H1 (cell line): ENCODE measurements around the gene TSGA10IP. TPM values are rescaled to one million over a fixed set of nuclear protein-coding genes. Genes with fewer than 3 reads are reported as not detected.
A peak's percentile ranks its signal among the peaks of the same experiment; 100 is the strongest.

Source experiments
- CTCF ChIA-PET: fragments of 300-600 bp; sonication (Branson Sonifier 250); formaldehyde crosslinking; loops from one replicate; lab custom pipeline; 2021; ENCODE audit not compliant: partially characterized antibody; lab: Charles Lee
- POLR2A ChIA-PET: fragments of 300-600 bp; sonication (Branson Sonifier 250); formaldehyde crosslinking; loops from one replicate; lab custom pipeline; 2021; ENCODE audit warnings: inconsistent platforms; ENCODE audit not compliant: partially characterized antibody; lab: Charles Lee
- DNase-seq, 2 experiments: peaks; one replicate each; pipeline versions ENCODE4 v3.0.0 to v3.0.0-alpha.2; 2010 to 2022; ENCODE audit warnings: low spot score in 2 of 2, low read depth in 1 of 2, mixed read lengths in 1 of 2
- FAIRE-seq: peaks from 2 replicates; lab custom pipeline; 2011; peaks lifted over from hg19 to GRCh38; lab: Jason Lieb, UNC
- H2AFZ ChIP-seq: 2 replicates; pipeline ENCODE4 v1.8.1; 2012; ENCODE audit warnings: low read length, inconsistent platforms
- H2AK5ac ChIP-seq: 2 replicates; pipeline ENCODE4 v1.6.1; 2013; ENCODE audit warnings: low read depth, low read length
- H2BK120ac ChIP-seq: replicated peaks from 2 replicates; pipeline ENCODE3; 2013; ENCODE audit warnings: low read depth, low read length, inconsistent platforms
- H2BK12ac ChIP-seq: 2 replicates; pipeline ENCODE4 v1.6.1; 2013; ENCODE audit warnings: low read depth, low read length
- H2BK15ac ChIP-seq: 2 replicates; pipeline ENCODE4 v1.6.1; 2013; ENCODE audit warnings: low read length
- H2BK20ac ChIP-seq: 2 replicates; pipeline ENCODE4 v1.6.1; 2013; ENCODE audit warnings: low read length
- H2BK5ac ChIP-seq: 2 replicates; pipeline ENCODE4 v1.6.1; 2013; ENCODE audit warnings: low read depth, low read length
- H3K14ac ChIP-seq: 2 replicates; pipeline ENCODE4 v1.6.1; 2013; ENCODE audit warnings: inconsistent platforms; ENCODE audit not compliant: insufficient read length
- H3K18ac ChIP-seq: 2 replicates; pipeline ENCODE4 v1.6.1; 2013; ENCODE audit warnings: low read length; ENCODE audit errors: extremely low read depth
- H3K23ac ChIP-seq: 2 replicates; pipeline ENCODE4 v1.6.1; 2013; ENCODE audit warnings: inconsistent platforms; ENCODE audit not compliant: insufficient read length
- H3K23me2 ChIP-seq: 2 replicates; pipeline ENCODE4 v1.6.1; 2013; ENCODE audit warnings: low read depth, low read length
- H3K27ac ChIP-seq: 2 replicates; pipeline ENCODE4 v1.6.1; 2011; ENCODE audit warnings: low read depth, low read length, inconsistent platforms
- H3K27me3 ChIP-seq, 4 experiments: replicated peaks in 1 of 4; 1 replicate in 1 of 4; 2 replicates in 3 of 4; pipeline versions ENCODE4 v1.6.1 to v1.8.1; 2011 to 2013; ENCODE audit warnings: low read length in 3 of 4, mild to moderate bottlenecking in 3 of 4, inconsistent platforms in 2 of 4, mixed read lengths in 2 of 4, moderate library complexity in 1 of 4; ENCODE audit not compliant: control insufficient read depth in 3 of 4, insufficient read depth in 3 of 4; ENCODE audit errors: extremely low read depth in 1 of 4
- H3K36me3 ChIP-seq, 4 experiments: 2 replicates each; pipeline versions ENCODE4 v1.6.1 to v1.8.1; 2011 to 2013; ENCODE audit warnings: mild to moderate bottlenecking in 4 of 4, low read length in 3 of 4, moderate library complexity in 2 of 4, control low read depth in 1 of 4, inconsistent platforms in 1 of 4; ENCODE audit not compliant: insufficient read depth in 4 of 4, control insufficient read depth in 2 of 4
- H3K4ac ChIP-seq: replicated peaks from 2 replicates; pipeline ENCODE3; 2013; ENCODE audit warnings: low read length, low read depth, mixed read lengths, inconsistent platforms; ENCODE audit not compliant: insufficient read length
- H3K4me1 ChIP-seq, 4 experiments: replicated peaks in 1 of 4; 1 replicate in 1 of 4; 2 replicates in 3 of 4; pipeline versions ENCODE4 v1.6.1 to v1.8.1; 2011 to 2013; ENCODE audit warnings: low read length in 3 of 4, inconsistent platforms in 2 of 4, mixed read lengths in 1 of 4; ENCODE audit not compliant: insufficient read depth in 4 of 4, control insufficient read depth in 3 of 4
- H3K4me2 ChIP-seq, 2 experiments: 2 replicates each; pipeline versions ENCODE4 v1.6.1 to v1.8.1; 2011 to 2013; ENCODE audit warnings: low read depth in 2 of 2, low read length in 2 of 2, control low read depth in 1 of 2, inconsistent platforms in 1 of 2, mild to moderate bottlenecking in 1 of 2; ENCODE audit not compliant: insufficient read depth in 1 of 2
- H3K4me3 ChIP-seq, 4 experiments: fragments of 200-600, 300-600 bp in 1 of 4; sonication (generic), shearing (Covaris generic), sonication (Bioruptor Twin) in 1 of 4; 2 replicates each; pipeline versions ENCODE4 v1.5.1 to v1.8.1; 2011 to 2016; ENCODE audit warnings: low read length in 4 of 4, low read depth in 3 of 4, control low read depth in 2 of 4, inconsistent platforms in 2 of 4, mild to moderate bottlenecking in 2 of 4, mixed read lengths in 1 of 4, moderate library complexity in 1 of 4; ENCODE audit not compliant: insufficient read depth in 2 of 4; ENCODE audit errors: extremely low read depth in 1 of 4
- H3K56ac ChIP-seq: replicated peaks from 2 replicates; pipeline ENCODE3; 2013; ENCODE audit warnings: low read depth, mild to moderate bottlenecking, mixed read lengths, low read length, inconsistent platforms; ENCODE audit not compliant: insufficient read length
- H3K79me1 ChIP-seq: 2 replicates; pipeline ENCODE4 v1.6.1; 2013; ENCODE audit warnings: low read depth, low read length, control low read depth
- H3K79me2 ChIP-seq, 2 experiments: 2 replicates each; pipeline versions ENCODE4 v1.6.1 to v1.8.1; 2012 to 2013; ENCODE audit warnings: low read length in 2 of 2, mild to moderate bottlenecking in 2 of 2, inconsistent platforms in 1 of 2; ENCODE audit not compliant: insufficient read depth in 2 of 2, control insufficient read depth in 1 of 2
- H3K9ac ChIP-seq, 4 experiments: replicated peaks in 1 of 4; 1 replicate in 1 of 4; 2 replicates in 3 of 4; pipeline versions ENCODE4 v1.6.1 to v1.8.1; 2011 to 2013; ENCODE audit warnings: low read depth in 3 of 4, low read length in 3 of 4, control low read depth in 2 of 4, mild to moderate bottlenecking in 2 of 4, moderate library complexity in 2 of 4, inconsistent platforms in 1 of 4; ENCODE audit errors: extremely low read depth in 1 of 4
- H3K9me3 ChIP-seq, 2 experiments: 2 replicates each; pipeline versions ENCODE4 v1.6.1 to v1.8.1; 2012 to 2013; ENCODE audit warnings: mild to moderate bottlenecking in 2 of 2, moderate library complexity in 2 of 2, control low read depth in 1 of 2, inconsistent platforms in 1 of 2, low read depth in 1 of 2, low read length in 1 of 2, mixed read lengths in 1 of 2; ENCODE audit not compliant: insufficient read depth in 2 of 2
- H4K20me1 ChIP-seq, 2 experiments: replicated peaks in 1 of 2; 2 replicates each; pipeline versions ENCODE3 to v1.8.1; 2011 to 2013; ENCODE audit warnings: inconsistent platforms in 2 of 2, low read length in 2 of 2, mild to moderate bottlenecking in 1 of 2; ENCODE audit not compliant: insufficient read depth in 2 of 2, control insufficient read depth in 1 of 2
- H4K5ac ChIP-seq: 2 replicates; pipeline ENCODE4 v1.6.1; 2013; ENCODE audit warnings: low read length, low read depth, mixed read lengths, inconsistent platforms; ENCODE audit not compliant: insufficient read length
- H4K8ac ChIP-seq: 2 replicates; pipeline ENCODE4 v1.8.0; 2013; ENCODE audit warnings: mild to moderate bottlenecking, moderate library complexity, low read length, inconsistent platforms; ENCODE audit not compliant: insufficient read depth; ENCODE audit errors: extremely low read depth
- H4K91ac ChIP-seq: replicated peaks from 2 replicates; pipeline ENCODE3; 2013; ENCODE audit warnings: low read length, mixed read lengths, inconsistent platforms; ENCODE audit not compliant: insufficient read length
- KDM1A ChIP-seq: fragments of 200-600, 300-600 bp; sonication (generic); IDR thresholded peaks from 2 replicates; pipeline ENCODE4 v1.7.1; 2016; ENCODE audit warnings: mild to moderate bottlenecking, low read length, borderline replicate concordance
- SIN3A ChIP-seq, 2 experiments: IDR thresholded peaks in 1 of 2; conservative IDR thresholded peaks in 1 of 2; 2 replicates each; pipeline ENCODE4 v1.6.1; 2011 to 2012; ENCODE audit warnings: low read length in 2 of 2, improper control_type of control experiment in 1 of 2, low read depth in 1 of 2, mild to moderate bottlenecking in 1 of 2
- WGBS, 2 experiments: shearing (Covaris generic) in 1 of 2; methylation state at CpG; one replicate each; pipeline versions ENCODE4 v1.1.6 to v1.1.7; 2013 to 2015; ENCODE audit warnings: low lambda C conversion rate in 2 of 2, mixed read lengths in 2 of 2, inconsistent platforms in 1 of 2, low coverage in 1 of 2, missing lambda C conversion rate in 1 of 2; ENCODE audit not compliant: insufficient replicate concordance in 2 of 2, insufficient coverage in 1 of 2, insufficient read length in 1 of 2; ENCODE audit errors: extremely low coverage in 1 of 2, missing lambda C conversion rate in 1 of 2; 5-methylcytosine and 5-hydroxymethylcytosine counted together
- polyA plus RNA-seq, 7 experiments: library from polyadenylated mRNA; depleted of rRNA in 3 of 7; stranded (reverse) in 5 of 7; unstranded in 2 of 7; fragments of >200 nt in 5 of 7; fragments of 200-250 nt in 2 of 7; gene quantifications; 1 replicate in 5 of 7; 2 replicates in 1 of 7; 4 replicates in 1 of 7; pipeline versions ENCODE4 v1.2.1 to v1.2.3, GENCODE V29; 2011 to 2013; ENCODE audit warnings: missing spikeins in 2 of 7, mixed read lengths in 2 of 7
- total RNA-seq: library from RNA; stranded (reverse); fragmentation: NEBNext Ultra II Directional; extraction: Animal tissue kit (Norgen Biotek cat#: 25700); gene quantifications from 2 replicates; pipeline ENCODE4 v1.2.1, GENCODE V29; 2021

TSGA10IP gene
- total and polyA plus RNA-seq, 2 of the 8 experiments (the other 6 are each of a cell fraction or from before 2014, with no cell fraction given) = 1.9 to 6.0 TPM

DNA sequence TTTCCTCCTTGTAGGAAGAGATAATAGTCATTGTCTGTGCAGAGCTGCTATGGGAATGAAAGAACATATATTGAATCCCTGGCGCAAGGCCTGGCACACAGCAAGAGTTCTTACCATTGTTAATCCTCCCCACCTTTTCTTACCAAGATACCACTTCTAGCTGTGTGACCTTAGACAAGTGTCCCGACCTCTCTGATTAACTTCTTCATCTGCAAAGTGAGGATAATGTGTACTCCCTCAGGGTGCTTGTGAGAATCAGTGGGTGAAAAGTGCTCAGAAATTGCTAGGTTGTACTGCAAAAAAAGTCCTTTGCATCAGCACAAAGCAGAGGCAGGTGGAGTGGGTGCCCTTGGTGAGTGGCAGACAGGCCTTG is 62.8 kb downstream of the TSGA10IP start:
- peaks cover 2% of the 10 kb centered on the region; the same call in 1 of the 2 replicates for H3K23me2 ChIP-seq
- H4K91ac ChIP-seq = no peak overlapping the region
- H3K23ac ChIP-seq = no peak overlapping the region
- TF ChIP-seq SIN3A (conservative IDR thresholded peaks at IDR 0.05 in 1 of 2, IDR thresholded peaks at IDR 0.05 in 1 of 2; ENCODE audit: low read depth in 1 of 2, low read length in 2 of 2) (no peak), KDM1A (peak; percentile 85)
- no peak overlapping the region for H3K9ac ChIP-seq
- H2BK5ac ChIP-seq = no peak overlapping the region
- FAIRE-seq = no peak
- H3K9me3 ChIP-seq = no peaks in the 10 kb centered on the region
- H3K4me2 ChIP-seq = no peak overlapping the region
- peaks cover 0 to 22% (median 10%) of the 10 kb centered on the region in 4 experiments; a peak in 5 of 7 replicates for H3K4me1 ChIP-seq
- H3K56ac ChIP-seq = no peak overlapping the region
- no peak overlapping the region for H3K27ac ChIP-seq
- no peak overlapping the region for H3K18ac ChIP-seq
- no peak overlapping the region for H3K4ac ChIP-seq
- WGBS, 2 experiments = 64% methylated on average over 2 of the region's 2 CpGs; no CpG with 5 or more reads in 1 of the 2 experiments
- H3K27me3 ChIP-seq = peaks cover 6 to 25% (median 22%) of the 10 kb centered on the region in 4 experiments
- H2BK15ac ChIP-seq = 0 out of 2 replicates have a peak overlapping the region, but pooled peaks have one; percentile 49
- ChIA-PET POLR2A (interaction anchor here (1.0 to 1.8 kb wide), 8 partner anchors 12 to 148 kb away, joined by 3 to 4 read pairs (median 4); partner anchors contain the start of genes CATSPER1 and MUS81), CTCF (interaction anchor here (0.7 to 6.4 kb wide), 11 partner anchors 14 to 345 kb away, joined by 3 to 35 read pairs (median 4); partner anchors contain the start of gene FIBP)
- no peak overlapping the region for H2BK20ac ChIP-seq
- no peak overlapping the region for H4K5ac ChIP-seq
- DNase-seq = no peak
- H2BK120ac ChIP-seq = no peak overlapping the region
- H3K4me3 ChIP-seq = no peak overlapping the region
- H2BK12ac ChIP-seq = no peak overlapping the region; the same call in 1 of the 2 replicates
- H3K36me3 ChIP-seq = peaks cover 0 to 10% (median 4%) of the 10 kb centered on the region in 4 experiments; a peak in 5 of 8 replicates
- 0 out of 2 replicates have a peak overlapping the region, but pooled peaks have one; percentile 20 for H4K8ac ChIP-seq
- peaks cover 8% of the 10 kb centered on the region for H3K79me1 ChIP-seq
- peaks cover 0 to 4% of the 10 kb centered on the region in 2 experiments for H4K20me1 ChIP-seq
- peaks cover 0 to 6% of the 10 kb centered on the region in 2 experiments; a peak in 2 of 4 replicates for H3K79me2 ChIP-seq
- no peak overlapping the region for H3K14ac ChIP-seq
- no peak overlapping the region for H2AFZ ChIP-seq
- no peak overlapping the region for H2AK5ac ChIP-seq
